AG04450 (cell line): ENCODE data around the gene LNPEP. TPM values are rescaled to one million over a fixed set of nuclear protein-coding genes. Genes with fewer than 3 reads are reported as not detected.

ENCODE experiments used
- CTCF ChIA-PET: fragments of 300-600, 350-600 bp; formaldehyde crosslinking; extraction: SDS; loops from one replicate; lab custom pipeline; 2022; ENCODE audit warnings: antibody characterized with exemption, inconsistent platforms; lab: Charles Lee
- POLR2A ChIA-PET: fragments of 350-600 bp; formaldehyde crosslinking; extraction: SDS; loops from one replicate; lab custom pipeline; 2021; ENCODE audit warnings: antibody characterized with exemption, inconsistent platforms; lab: Yijun Ruan, JAX
- DNase-seq: peaks from one replicate; pipeline ENCODE4 v3.0.0-alpha.2; 2011; ENCODE audit warnings: low read depth, low spot score
- H3K27ac ChIP-seq: one replicate; pipeline ENCODE4 v1.5.1; 2012; ENCODE audit warnings: low read depth, low read length, control low read depth
- H3K27me3 ChIP-seq: one replicate; pipeline ENCODE4 v1.6.0; 2012; ENCODE audit warnings: low read length; ENCODE audit not compliant: control insufficient read depth, insufficient read depth
- H3K4me3 ChIP-seq: 2 replicates; pipeline ENCODE4 v1.5.1; 2011; ENCODE audit warnings: mild to moderate bottlenecking, low read depth, low read length, control low read depth
- H3K9me3 ChIP-seq: 2 replicates; pipeline ENCODE4 v1.5.1; 2012; ENCODE audit warnings: low read length; ENCODE audit not compliant: control insufficient read depth, insufficient read depth
- polyA plus RNA-seq: library from polyadenylated mRNA; depleted of rRNA; stranded (reverse); fragments of >200 nt; gene quantifications from 2 replicates; pipeline ENCODE4 v1.2.3, GENCODE V29; 2011
- TF ChIP-seq, protein P1 (sequence below): IDR thresholded peaks from 2 replicates; pipeline ENCODE4 v1.5.1; 2011; ENCODE audit warnings: low read depth, low read length, control low read depth, inconsistent platforms

Gene LNPEP
- polyA plus RNA-seq, 1 experiment, result 13.4 TPM

DNA sequence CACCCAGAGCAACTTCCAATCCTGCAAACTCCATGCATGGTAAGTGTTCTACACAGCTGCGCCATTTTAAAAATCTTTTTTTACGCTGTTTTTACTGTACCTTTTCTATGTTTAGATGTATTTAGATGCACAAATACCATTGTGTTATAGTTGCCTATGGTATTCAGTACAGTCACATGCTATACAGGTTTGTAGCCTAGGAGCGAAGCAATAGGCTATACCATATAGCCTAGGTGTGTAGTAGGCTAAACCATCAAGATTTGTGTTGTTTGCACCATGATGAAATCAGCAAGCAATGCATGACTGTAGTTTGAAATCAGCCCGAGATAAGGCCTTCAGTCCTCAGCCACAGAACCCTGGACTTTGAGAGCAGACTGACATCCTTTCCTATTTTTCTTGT, 105.4 kb downstream of the LNPEP start:
- no peak for DNase-seq
- CTCF ChIA-PET, result interaction anchor here (0.7 to 1.8 kb wide), 2 partner anchors 172 to 290 kb away, joined by 3 to 6 read pairs; no protein-coding TSS in a partner anchor
- H3K27ac ChIP-seq, result no peak overlapping the region
- POLR2A ChIA-PET, result no interaction called here
- TF ChIP-seq, protein P1, sequence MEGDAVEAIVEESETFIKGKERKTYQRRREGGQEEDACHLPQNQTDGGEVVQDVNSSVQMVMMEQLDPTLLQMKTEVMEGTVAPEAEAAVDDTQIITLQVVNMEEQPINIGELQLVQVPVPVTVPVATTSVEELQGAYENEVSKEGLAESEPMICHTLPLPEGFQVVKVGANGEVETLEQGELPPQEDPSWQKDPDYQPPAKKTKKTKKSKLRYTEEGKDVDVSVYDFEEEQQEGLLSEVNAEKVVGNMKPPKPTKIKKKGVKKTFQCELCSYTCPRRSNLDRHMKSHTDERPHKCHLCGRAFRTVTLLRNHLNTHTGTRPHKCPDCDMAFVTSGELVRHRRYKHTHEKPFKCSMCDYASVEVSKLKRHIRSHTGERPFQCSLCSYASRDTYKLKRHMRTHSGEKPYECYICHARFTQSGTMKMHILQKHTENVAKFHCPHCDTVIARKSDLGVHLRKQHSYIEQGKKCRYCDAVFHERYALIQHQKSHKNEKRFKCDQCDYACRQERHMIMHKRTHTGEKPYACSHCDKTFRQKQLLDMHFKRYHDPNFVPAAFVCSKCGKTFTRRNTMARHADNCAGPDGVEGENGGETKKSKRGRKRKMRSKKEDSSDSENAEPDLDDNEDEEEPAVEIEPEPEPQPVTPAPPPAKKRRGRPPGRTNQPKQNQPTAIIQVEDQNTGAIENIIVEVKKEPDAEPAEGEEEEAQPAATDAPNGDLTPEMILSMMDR, result no peak
- no peaks in the 10 kb centered on the region for H3K27me3 ChIP-seq
- no peak overlapping the region for H3K4me3 ChIP-seq
- no peaks in the 10 kb centered on the region for H3K9me3 ChIP-seq

DNA sequence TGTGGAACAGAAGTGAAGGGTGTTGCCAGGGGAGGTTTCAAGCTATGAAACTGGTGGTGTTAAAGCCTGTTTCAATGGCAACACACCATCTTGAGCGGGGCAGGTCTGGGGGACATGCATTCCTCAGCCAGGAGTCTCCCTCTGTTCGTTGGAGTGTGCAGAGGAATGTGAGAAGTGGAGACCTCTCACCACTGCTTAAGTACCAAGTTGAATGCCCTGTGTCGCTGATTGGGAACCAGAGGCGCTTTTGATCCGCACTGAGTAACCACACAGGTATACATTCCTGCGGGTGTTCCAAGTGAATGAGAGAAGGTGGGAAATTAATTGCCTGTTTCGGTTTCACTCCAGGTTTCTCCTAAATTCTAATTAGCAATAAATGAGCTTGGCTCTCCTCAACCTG, 107.1 kb downstream of the LNPEP start:
- DNase-seq, result no peak
- no peak overlapping the region for H3K27ac ChIP-seq
- ChIA-PET CTCF (interaction anchor here (0.6 to 1.2 kb wide), 5 partner anchors 12 to 356 kb away, joined by 3 to 8 read pairs (median 3); no protein-coding TSS in a partner anchor), POLR2A (no interaction called here)
- TF ChIP-seq, protein P1, result no peak
- no peaks in the 10 kb centered on the region for H3K9me3 ChIP-seq
- H3K27me3 ChIP-seq, result no peaks in the 10 kb centered on the region
- H3K4me3 ChIP-seq, result no peak overlapping the region

DNA sequence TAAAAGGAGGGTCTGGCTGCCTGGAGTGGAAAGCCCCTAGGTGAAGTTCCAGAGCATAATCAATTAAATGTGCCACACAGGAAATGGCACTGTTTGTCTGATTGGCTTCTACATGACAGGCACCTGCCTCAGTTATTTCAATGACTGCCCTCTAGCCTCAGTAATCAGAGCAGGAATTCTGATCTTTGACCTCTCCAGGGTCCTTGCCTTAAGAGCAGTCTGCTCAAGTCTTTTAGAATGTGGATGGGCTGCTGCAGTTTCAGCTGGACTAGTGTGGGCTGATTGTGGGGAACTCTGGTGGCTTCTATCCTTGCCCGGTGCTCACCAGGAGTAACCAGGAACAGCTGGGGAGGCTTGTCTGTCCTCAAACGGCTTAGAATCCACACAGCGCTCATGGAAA, 107.6 kb downstream of the LNPEP start:
- Histone ChIP-seq H3K4me3 (no peak overlapping the region), H3K27ac (no peak overlapping the region), H3K9me3 (no peaks in the 10 kb centered on the region), H3K27me3 (no peaks in the 10 kb centered on the region)
- CTCF ChIA-PET, result interaction anchor here (0.7 to 1.1 kb wide), 2 partner anchors 175 to 356 kb away, joined by 4 to 8 read pairs; no protein-coding TSS in a partner anchor
- no peak for DNase-seq
- TF ChIP-seq, protein P1, result no peak
- POLR2A ChIA-PET, result no interaction called here

GRCh38 chr5:97044052-97044451, 108.2 kb downstream of the LNPEP start:
- no peak overlapping the region for H3K4me3 ChIP-seq
- CTCF ChIA-PET, result interaction anchor here (1.1 kb wide), 1 partner anchor 175 kb away, joined by 4 read pairs; no protein-coding TSS in a partner anchor
- no peaks in the 10 kb centered on the region for H3K27me3 ChIP-seq
- no peak overlapping the region for H3K27ac ChIP-seq
- no peak for DNase-seq
- TF ChIP-seq, protein P1, result peak; percentile 41
- no peaks in the 10 kb centered on the region for H3K9me3 ChIP-seq
- POLR2A ChIA-PET, result no interaction called here

GRCh38 chr5:97046270-97046982, 110.5 kb downstream of the LNPEP start:
- H3K9me3 ChIP-seq, result no peaks in the 10 kb centered on the region
- H3K27me3 ChIP-seq, result peaks cover 8% of the 10 kb centered on the region
- DNase-seq, result no peak
- no peak overlapping the region for H3K27ac ChIP-seq
- TF ChIP-seq, protein P1, result no peak
- no peak overlapping the region for H3K4me3 ChIP-seq
- ChIA-PET CTCF (interaction anchor here (1.1 to 2.1 kb wide), 4 partner anchors 25 to 178 kb away, joined by 4 to 9 read pairs (median 6); no protein-coding TSS in a partner anchor), POLR2A (no interaction called here)
